ENCODE data around the gene USP38. TPM values are rescaled to one million over a fixed set of nuclear protein-coding genes. Genes with fewer than 3 reads are reported as not detected.

Gene USP38
- total RNA-seq = 10 to 100 TPM; 34.2 to 35.7 TPM
- 18.0 TPM for polyA plus RNA-seq (2013, experiment 1 of 2)
- 19.9 TPM for polyA plus RNA-seq (2013, experiment 2 of 2)
- total RNA-seq = 79.7 to 184 (median 117) reads per million in 172 experiments

DNA sequence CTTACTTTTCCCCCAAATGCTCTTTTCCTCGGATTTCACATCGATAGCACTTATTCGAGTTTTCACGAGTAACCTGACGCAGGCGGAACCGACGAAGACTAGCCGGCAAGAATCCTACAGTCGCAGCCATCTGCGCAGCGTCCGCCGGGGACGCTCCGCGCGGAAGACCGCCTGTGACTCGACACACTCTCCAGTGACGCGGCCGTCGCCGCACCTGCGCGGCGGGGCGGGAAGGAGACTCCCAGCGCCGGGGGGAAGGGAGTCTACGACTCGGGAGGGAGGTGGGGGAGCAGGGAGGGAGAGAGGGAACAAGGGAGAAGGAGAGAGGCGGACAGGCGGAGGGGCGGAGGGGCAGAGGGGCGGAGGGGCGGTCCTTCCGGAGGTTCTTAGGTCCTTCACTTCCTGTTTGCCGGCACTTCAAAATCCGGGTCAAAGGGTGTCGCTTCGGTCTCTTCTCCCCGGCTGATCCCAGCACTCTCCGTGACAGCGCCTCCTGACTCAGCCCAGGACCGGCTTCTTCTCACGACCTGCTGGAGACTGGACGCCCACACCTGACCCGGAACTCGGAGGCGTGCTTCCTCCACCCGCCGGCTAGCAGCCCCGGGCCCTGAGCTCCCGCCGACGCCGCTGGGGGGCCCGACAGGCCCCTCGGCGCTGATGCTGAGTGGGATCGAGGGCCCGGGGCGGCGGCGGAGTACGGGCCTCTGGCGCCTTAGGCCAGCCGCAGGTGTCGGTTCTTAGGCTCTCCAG is at the start of gene USP38:
Gene USP38 (plus strand): TSS at position 415 of the 750 bp plus-strand sequence. CDS start 534 bp downstream, outside the sequence.
- Histone ChIP-seq H3K36me3 (ENCODE audit: insufficient read depth, low read length) (peaks cover 11% of the 10 kb centered on the region), H3K9me3 (ENCODE audit: control insufficient read depth in 1 of 2, insufficient read depth in 1 of 2, low read length in 2 of 2) (no peaks in the 10 kb centered on the region), H3K27ac (ENCODE audit: low read depth in 1 of 2, low read length in 2 of 2) (peak within 1 kb of the TSS; percentile 93 to 97), H3K4me1 (ENCODE audit: insufficient read depth, low read length) (peaks cover 7% of the 10 kb centered on the region), H3K4me3 (ENCODE audit: low read length) (peak within 1 kb of the TSS; percentile 70), H3K27me3 (ENCODE audit: control insufficient read depth in 1 of 2, insufficient read depth in 2 of 2, low read length in 2 of 2) (no peaks in the 10 kb centered on the region)
- ChIA-PET CTCF (no interaction called here), POLR2A (interaction anchor here (0.7 to 0.8 kb wide), 2 partner anchors 9 to 1970 kb away, joined by 3 to 4 read pairs; no protein-coding TSS in a partner anchor)
- Mint-ChIP-seq H3K36me3 (ENCODE audit: low read depth) (peaks cover 43% of the 10 kb centered on the region), H3K27ac (peak within 1 kb of the TSS; percentile 97), H3K9me3 (no peaks in the 10 kb centered on the region), H3K27me3 (no peaks in the 10 kb centered on the region), H3K4me1 (ENCODE audit: low read depth) (peaks cover 77% of the 10 kb centered on the region), H3K4me3 (peak within 1 kb of the TSS; percentile 91)
- DNase-seq (peak; percentile 73 to 96 (median 80)), ATAC-seq (ENCODE audit: poor library complexity) (peak; percentile 84)
- TF ChIP-seq, protein P1, sequence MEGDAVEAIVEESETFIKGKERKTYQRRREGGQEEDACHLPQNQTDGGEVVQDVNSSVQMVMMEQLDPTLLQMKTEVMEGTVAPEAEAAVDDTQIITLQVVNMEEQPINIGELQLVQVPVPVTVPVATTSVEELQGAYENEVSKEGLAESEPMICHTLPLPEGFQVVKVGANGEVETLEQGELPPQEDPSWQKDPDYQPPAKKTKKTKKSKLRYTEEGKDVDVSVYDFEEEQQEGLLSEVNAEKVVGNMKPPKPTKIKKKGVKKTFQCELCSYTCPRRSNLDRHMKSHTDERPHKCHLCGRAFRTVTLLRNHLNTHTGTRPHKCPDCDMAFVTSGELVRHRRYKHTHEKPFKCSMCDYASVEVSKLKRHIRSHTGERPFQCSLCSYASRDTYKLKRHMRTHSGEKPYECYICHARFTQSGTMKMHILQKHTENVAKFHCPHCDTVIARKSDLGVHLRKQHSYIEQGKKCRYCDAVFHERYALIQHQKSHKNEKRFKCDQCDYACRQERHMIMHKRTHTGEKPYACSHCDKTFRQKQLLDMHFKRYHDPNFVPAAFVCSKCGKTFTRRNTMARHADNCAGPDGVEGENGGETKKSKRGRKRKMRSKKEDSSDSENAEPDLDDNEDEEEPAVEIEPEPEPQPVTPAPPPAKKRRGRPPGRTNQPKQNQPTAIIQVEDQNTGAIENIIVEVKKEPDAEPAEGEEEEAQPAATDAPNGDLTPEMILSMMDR (IDR thresholded peaks at IDR 0.05) = no peak
- intact Hi-C loops (cut with DNase I, micrococcal nuclease) = loop anchor here (2.0 to 10.0 kb wide), 5 partner anchors 328 to 1993 kb away; partner anchors contain the start of genes SMARCA5 (in 2 of the 2), ABCE1 (in 1 of the 2), ANAPC10 (in 1 of the 2) and INPP4B (in 1 of the 2)

DNA sequence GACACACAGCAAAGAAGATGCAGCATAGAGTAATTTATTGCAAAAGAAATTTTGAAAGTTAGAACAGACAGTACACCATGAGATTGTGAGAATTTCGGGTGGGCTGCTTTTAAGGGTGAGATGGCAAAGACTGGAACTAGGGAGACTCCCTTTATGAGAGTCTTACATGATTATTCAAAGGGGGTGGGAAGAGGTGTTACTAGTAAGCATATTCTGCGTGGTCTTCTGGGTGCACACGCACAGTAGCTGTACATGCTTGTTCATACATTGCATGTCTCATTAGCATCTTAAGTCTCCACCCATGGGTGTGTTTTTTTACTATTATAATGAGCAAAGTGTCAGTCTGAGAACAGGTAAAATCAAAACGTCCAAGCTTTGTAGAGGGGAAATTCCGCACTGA is 49.4 kb upstream of the USP38 start:
- TF ChIP-seq, protein P1 (IDR thresholded peaks at IDR 0.05) = no peak
- no peaks in the 10 kb centered on the region for H3K4me1 Mint-ChIP-seq (ENCODE audit: low read depth)
- H3K4me1 ChIP-seq (ENCODE audit: insufficient read depth, low read length) = no peaks in the 10 kb centered on the region
- H3K4me3 Mint-ChIP-seq = no peak overlapping the region
- CTCF ChIA-PET = no interaction called here
- H3K9me3 ChIP-seq (ENCODE audit: control insufficient read depth in 1 of 2, insufficient read depth in 1 of 2, low read length in 2 of 2) = no peaks in the 10 kb centered on the region
- no peak overlapping the region for H3K27ac ChIP-seq (ENCODE audit: low read depth in 1 of 2, low read length in 2 of 2)
- no peaks in the 10 kb centered on the region for H3K27me3 ChIP-seq (ENCODE audit: control insufficient read depth in 1 of 2, insufficient read depth in 2 of 2, low read length in 2 of 2)
- H3K4me3 ChIP-seq (ENCODE audit: low read length) = no peak overlapping the region
- no peak overlapping the region for H3K27ac Mint-ChIP-seq
- H3K36me3 Mint-ChIP-seq (ENCODE audit: low read depth) = no peaks in the 10 kb centered on the region
- no peaks in the 10 kb centered on the region for H3K9me3 Mint-ChIP-seq
- no peak for ATAC-seq (ENCODE audit: poor library complexity)
- H3K36me3 ChIP-seq (ENCODE audit: insufficient read depth, low read length) = no peaks in the 10 kb centered on the region
- intact Hi-C loops (cut with DNase I, micrococcal nuclease) = no loop called here
- POLR2A ChIA-PET = no interaction called here
- DNase-seq = no peak
- H3K27me3 Mint-ChIP-seq = peaks cover 10% of the 10 kb centered on the region

DNA sequence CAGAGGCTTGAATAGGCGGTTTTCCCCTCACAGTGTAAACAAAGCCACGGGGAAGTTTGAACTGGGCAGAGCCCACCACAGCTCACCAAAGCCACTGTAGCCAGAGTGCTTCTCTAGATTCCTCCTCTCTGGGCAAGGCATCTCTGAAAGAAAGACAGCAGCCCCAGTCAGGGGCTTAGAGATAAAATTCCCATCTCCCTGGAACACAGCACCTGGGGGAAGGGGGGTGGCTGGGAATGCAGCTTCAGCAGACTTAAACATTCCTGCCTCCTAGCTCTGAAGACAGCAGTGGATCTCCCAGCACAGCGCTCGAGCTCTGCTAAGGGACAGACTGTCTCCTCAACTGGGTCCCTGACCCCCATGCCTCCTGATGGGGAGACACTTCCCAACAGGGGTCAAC is 44.0 kb upstream of the USP38 start:
- ATAC-seq (ENCODE audit: poor library complexity) (no peak), DNase-seq (no peak)
- Histone ChIP-seq H3K27me3 (ENCODE audit: control insufficient read depth in 1 of 2, insufficient read depth in 2 of 2, low read length in 2 of 2) (no peaks in the 10 kb centered on the region), H3K27ac (ENCODE audit: low read depth in 1 of 2, low read length in 2 of 2) (no peak overlapping the region), H3K4me1 (ENCODE audit: insufficient read depth, low read length) (no peaks in the 10 kb centered on the region), H3K9me3 (ENCODE audit: control insufficient read depth in 1 of 2, insufficient read depth in 1 of 2, low read length in 2 of 2) (peaks cover 0 to 3% of the 10 kb centered on the region in 2 experiments), H3K4me3 (ENCODE audit: low read length) (no peak overlapping the region), H3K36me3 (ENCODE audit: insufficient read depth, low read length) (no peaks in the 10 kb centered on the region)
- no peak overlapping the region for H3K4me3 Mint-ChIP-seq
- H3K9me3 Mint-ChIP-seq = peaks cover 10% of the 10 kb centered on the region
- intact Hi-C loops (cut with DNase I, micrococcal nuclease) = no loop called here
- no peaks in the 10 kb centered on the region for H3K4me1 Mint-ChIP-seq (ENCODE audit: low read depth)
- TF ChIP-seq, protein P1 (IDR thresholded peaks at IDR 0.05) = no peak
- peaks cover 7% of the 10 kb centered on the region for H3K36me3 Mint-ChIP-seq (ENCODE audit: low read depth)
- POLR2A ChIA-PET = no interaction called here
- H3K27ac Mint-ChIP-seq = no peak overlapping the region
- CTCF ChIA-PET = no interaction called here
- peaks cover 10% of the 10 kb centered on the region for H3K27me3 Mint-ChIP-seq

Measured in CD4-positive, alpha-beta T cell (primary cell).